ENCODE measurements around the gene ZBTB7B.

Gene ZBTB7B

DNA sequence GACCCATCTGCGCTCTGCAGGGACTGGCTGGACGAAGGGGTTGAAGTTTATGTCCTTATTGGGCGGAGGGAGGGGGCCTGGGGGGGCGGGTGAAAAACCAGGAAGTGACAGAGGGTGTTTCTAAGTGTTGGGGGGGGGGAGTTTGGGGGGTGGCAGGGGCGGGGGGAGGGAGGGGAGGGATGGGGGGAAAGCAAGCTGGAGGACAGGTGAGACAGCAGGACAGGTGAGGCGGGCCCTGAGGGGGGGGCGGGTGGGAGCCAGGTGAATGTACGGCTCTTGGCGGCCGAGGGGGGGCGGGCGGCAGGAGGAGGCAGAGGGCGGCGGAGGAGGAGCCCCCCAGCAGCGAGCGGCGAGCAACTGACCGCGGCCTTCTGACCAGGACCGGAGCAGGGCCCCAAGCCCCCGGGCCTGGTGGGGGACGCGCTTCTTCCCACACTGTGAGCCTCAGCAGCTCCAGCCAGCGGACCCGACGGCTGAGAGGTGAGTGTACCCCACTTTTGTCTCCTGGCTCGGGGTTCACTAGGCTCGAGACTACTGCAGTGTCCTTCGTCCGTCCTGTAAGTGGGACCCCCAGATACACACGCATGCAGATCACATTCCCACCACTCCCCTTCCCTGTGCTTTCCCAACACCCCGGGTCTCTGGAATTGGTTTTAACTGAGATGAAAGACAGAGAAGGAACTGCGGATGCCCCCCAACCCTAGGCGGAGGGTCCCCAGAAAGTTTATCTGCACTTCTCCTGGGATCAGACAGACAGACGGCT is at the start of gene ZBTB7B:
ZBTB7B (plus strand) TSS at position 339 of the 763 bp plus-strand sequence. CDS start 11,859 bp downstream, outside the sequence.
- no peak for DNase-seq (ENCODE audit: low read depth)
- peak within 1 kb of the TSS; percentile 90 for H3K4me3 ChIP-seq (ENCODE audit: low read length)
- TF ChIP-seq, protein P1, sequence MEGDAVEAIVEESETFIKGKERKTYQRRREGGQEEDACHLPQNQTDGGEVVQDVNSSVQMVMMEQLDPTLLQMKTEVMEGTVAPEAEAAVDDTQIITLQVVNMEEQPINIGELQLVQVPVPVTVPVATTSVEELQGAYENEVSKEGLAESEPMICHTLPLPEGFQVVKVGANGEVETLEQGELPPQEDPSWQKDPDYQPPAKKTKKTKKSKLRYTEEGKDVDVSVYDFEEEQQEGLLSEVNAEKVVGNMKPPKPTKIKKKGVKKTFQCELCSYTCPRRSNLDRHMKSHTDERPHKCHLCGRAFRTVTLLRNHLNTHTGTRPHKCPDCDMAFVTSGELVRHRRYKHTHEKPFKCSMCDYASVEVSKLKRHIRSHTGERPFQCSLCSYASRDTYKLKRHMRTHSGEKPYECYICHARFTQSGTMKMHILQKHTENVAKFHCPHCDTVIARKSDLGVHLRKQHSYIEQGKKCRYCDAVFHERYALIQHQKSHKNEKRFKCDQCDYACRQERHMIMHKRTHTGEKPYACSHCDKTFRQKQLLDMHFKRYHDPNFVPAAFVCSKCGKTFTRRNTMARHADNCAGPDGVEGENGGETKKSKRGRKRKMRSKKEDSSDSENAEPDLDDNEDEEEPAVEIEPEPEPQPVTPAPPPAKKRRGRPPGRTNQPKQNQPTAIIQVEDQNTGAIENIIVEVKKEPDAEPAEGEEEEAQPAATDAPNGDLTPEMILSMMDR (conservative IDR thresholded peaks at IDR 0.05; ENCODE audit: low read depth, low read length) = no peak

DNA sequence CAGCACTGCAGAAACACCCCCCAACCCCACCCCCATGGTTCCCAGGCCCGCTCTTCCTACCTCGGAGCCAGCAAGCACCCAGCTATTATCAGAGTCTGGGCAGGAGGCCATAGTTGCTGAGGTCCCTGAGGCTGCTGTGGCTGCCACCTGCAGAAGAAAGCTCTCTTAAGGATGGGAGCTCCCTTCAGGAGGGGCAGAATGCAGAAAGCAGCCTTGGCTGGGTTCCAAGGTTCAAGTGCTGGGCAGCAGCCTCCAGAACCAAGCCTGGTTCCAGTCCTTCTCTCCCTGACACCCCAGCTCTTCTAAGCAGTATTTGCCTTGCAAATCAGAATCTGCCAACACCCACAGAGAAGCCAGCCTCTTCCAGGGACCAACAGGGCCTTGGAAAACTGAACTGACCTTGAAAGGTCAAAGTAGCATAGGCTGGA is 49.0 kb upstream of the ZBTB7B start:
- no peak overlapping the region for H3K4me3 ChIP-seq (ENCODE audit: low read length)
- no peak for DNase-seq (ENCODE audit: low read depth)
- TF ChIP-seq, protein P1 (conservative IDR thresholded peaks at IDR 0.05; ENCODE audit: low read depth, low read length) = no peak

DNA sequence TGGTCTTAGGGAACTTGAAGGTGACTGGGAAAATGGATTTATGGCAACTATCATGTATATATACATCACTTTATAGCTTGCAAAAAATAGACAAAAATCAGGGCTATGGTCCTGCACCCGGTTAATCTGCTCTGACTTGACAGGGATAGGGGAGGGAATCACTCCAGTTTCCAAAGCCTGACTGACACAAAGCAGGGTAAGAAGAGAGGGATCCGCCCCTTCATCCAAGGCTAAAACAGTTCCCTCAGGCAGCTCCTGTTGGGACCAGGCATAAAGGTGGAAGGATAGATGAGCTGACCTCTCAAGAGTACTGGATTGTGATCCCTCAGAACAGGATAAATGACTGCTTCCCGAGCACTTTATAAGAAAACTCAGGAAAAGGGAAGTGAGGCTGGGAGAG is 48.1 kb upstream of the ZBTB7B start:
- TF ChIP-seq, protein P1 (conservative IDR thresholded peaks at IDR 0.05; ENCODE audit: low read depth, low read length) = no peak
- peak overlapping the region; percentile 77 for H3K4me3 ChIP-seq (ENCODE audit: low read length)
- no peak for DNase-seq (ENCODE audit: low read depth)

DNA sequence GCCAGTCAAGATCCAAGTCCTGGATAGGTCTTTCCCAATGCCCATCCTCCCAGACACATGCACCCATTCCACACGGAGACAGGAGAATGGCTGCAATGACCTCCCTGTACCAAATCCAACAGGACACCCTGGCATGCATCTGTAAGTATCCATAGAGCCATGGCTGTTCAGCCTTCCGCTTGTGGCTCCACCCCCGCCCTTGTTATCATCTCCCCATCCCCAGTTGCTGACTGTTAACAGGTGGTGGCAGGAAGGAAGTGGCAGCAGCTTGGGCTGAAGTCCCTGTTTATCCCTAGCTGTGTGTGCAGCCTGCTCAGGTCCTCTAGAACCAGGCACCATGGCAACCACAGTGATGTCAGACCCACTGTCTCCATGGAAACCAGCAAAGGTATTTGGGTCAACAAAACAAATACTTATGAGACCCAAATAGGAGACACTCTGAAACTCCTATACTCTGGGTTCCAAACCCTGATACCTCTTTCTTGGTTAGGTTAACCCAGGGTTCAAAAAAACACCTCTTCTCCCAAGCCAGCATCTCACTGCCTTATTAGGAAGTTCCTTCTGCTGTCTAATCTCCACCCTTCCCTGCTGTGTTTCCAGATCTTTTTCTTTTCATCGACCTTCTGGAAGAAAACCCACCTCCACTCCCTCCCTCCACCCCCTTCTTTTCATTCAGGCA is 47.4 kb upstream of the ZBTB7B start:
- peak overlapping the region; percentile 77 for H3K4me3 ChIP-seq (ENCODE audit: low read length)
- TF ChIP-seq, protein P1 (conservative IDR thresholded peaks at IDR 0.05; ENCODE audit: low read depth, low read length) = peak; percentile 6
- peak; percentile 65 for DNase-seq (ENCODE audit: low read depth)

DNA sequence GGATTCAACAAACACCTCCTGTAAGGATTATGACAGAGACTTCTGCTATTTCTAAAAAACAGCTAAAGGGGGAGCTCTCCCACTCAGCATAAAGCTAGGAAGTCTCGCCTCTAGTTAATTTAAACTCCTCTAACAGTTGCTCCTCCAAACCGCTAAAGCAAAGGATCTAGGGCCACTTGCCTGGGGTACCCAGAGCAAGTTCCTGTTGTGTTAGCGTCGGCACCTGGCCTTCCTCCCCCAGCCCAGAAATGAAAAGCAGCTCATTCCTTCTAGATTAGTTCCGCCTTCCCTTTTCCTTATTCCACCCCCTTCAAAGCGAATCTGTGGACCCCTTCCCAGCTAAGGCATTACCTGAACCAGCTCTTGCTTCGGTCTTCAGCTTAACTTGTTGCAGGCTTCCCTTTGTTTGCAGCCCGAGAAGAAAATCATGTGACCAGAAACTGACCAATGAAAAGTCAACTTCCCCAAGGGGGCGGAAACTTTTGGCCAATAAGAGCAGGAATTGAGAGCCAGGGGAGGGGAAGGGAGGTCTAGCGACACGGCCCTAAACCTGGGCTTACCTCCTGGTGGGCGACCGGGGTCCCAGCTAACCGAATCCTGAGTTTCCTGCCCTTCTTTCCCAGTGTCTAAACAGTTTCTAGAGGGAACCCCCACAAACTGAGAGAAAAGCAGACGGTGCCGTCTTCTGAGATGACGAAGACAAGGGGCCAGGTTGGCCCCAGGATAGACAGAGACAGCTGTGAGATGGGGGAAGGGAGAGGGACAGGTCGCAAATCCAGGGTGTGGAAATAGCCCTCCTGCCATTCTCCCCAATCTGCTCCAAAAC is 46.7 kb upstream of the ZBTB7B start, which contains the start of gene PBXIP1:
PBXIP1 (minus strand) TSS at position 382 of the 826 bp plus-strand sequence. CDS start 2,378 bp downstream, outside the sequence.
- TF ChIP-seq, protein P1 (conservative IDR thresholded peaks at IDR 0.05; ENCODE audit: low read depth, low read length) = peak; percentile 54
- peak within 1 kb of the TSS; percentile 77 for H3K4me3 ChIP-seq (ENCODE audit: low read length)
- DNase-seq (ENCODE audit: low read depth) = peak; percentile 82

DNA sequence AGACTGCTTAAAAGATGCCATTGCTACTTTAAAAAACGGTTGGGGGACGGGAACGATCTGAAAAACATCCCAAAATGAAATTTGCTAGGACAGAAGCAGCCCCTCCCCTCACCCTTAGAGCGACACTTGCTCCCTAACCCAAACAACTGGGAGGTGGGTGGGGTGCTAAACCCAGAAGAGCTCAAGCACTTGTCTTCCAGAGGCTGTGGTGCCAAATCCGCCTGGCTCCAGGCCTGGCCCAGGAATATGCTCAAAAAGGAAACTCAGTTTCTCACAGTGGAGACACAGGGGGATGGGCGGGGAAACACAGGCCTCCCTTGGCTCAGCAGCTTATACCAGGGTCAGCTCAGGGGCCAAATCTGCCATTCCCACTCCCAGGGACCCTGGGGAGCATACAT is 46.1 kb upstream of the ZBTB7B start:
- no peak for DNase-seq (ENCODE audit: low read depth)
- TF ChIP-seq, protein P1 (conservative IDR thresholded peaks at IDR 0.05; ENCODE audit: low read depth, low read length) = no peak
- H3K4me3 ChIP-seq (ENCODE audit: low read length) = peak overlapping the region; percentile 77
